ENCODE data around the gene PKP1. TPM values are rescaled to one million over a fixed set of nuclear protein-coding genes. Genes with fewer than 3 reads are reported as not detected.

The PKP1 gene
- total RNA-seq, 4 donors from 2014 or later = 0.18 to 0.62 TPM; not detected in 2

- no peaks in the 10 kb centered on the region for H3K27me3 ChIP-seq
- no peak overlapping the region for H3K4me3 ChIP-seq
- H3K4me1 ChIP-seq = no peaks in the 10 kb centered on the region
- no peak for DNase-seq
- intact Hi-C loops (cut with DNase I; ENCODE audit: low total_unique reads) = no loop called here
- H3K36me3 ChIP-seq = no peaks in the 10 kb centered on the region
- TF ChIP-seq POLR2A (IDR thresholded peaks at IDR 0.05) (no peak), CTCF (IDR thresholded peaks at IDR 0.05) (no peak)
- H3K27ac ChIP-seq = no peak overlapping the region
- no peaks in the 10 kb centered on the region for H3K9me3 ChIP-seq
Measured at GRCh38 chr1:201329286-201329685, 46.0 kb downstream of the PKP1 start.

GRCh38 chr1:201329801-201330200, 46.5 kb downstream of the PKP1 start:
- no peak overlapping the region for H3K27ac ChIP-seq
- H3K4me3 ChIP-seq = no peak overlapping the region
- H3K27me3 ChIP-seq = no peaks in the 10 kb centered on the region
- H3K9me3 ChIP-seq = no peaks in the 10 kb centered on the region
- no peaks in the 10 kb centered on the region for H3K36me3 ChIP-seq
- intact Hi-C loops (cut with DNase I; ENCODE audit: low total_unique reads) = no loop called here
- DNase-seq = no peak
- H3K4me1 ChIP-seq = no peaks in the 10 kb centered on the region
- no peak for TF ChIP-seq CTCF (IDR thresholded peaks at IDR 0.05)
- TF ChIP-seq POLR2A (IDR thresholded peaks at IDR 0.05) = no peak

- no peaks in the 10 kb centered on the region for H3K9me3 ChIP-seq
- no peaks in the 10 kb centered on the region for H3K4me1 ChIP-seq
- no peaks in the 10 kb centered on the region for H3K27me3 ChIP-seq
- H3K36me3 ChIP-seq = no peaks in the 10 kb centered on the region
- intact Hi-C loops (cut with DNase I; ENCODE audit: low total_unique reads) = no loop called here
- no peak for TF ChIP-seq CTCF (IDR thresholded peaks at IDR 0.05)
- no peak overlapping the region for H3K4me3 ChIP-seq
- H3K27ac ChIP-seq = no peak overlapping the region
- no peak for DNase-seq
Measured at GRCh38 chr1:201330541-201330940, 47.2 kb downstream of the PKP1 start.

- TF ChIP-seq POLR2A (IDR thresholded peaks at IDR 0.05) (no peak), CTCF (IDR thresholded peaks at IDR 0.05) (no peak)
- H3K36me3 ChIP-seq = no peaks in the 10 kb centered on the region
- H3K9me3 ChIP-seq = no peaks in the 10 kb centered on the region
- no peak overlapping the region for H3K27ac ChIP-seq
- intact Hi-C loops (cut with DNase I; ENCODE audit: low total_unique reads) = no loop called here
- no peaks in the 10 kb centered on the region for H3K27me3 ChIP-seq
- H3K4me1 ChIP-seq = no peaks in the 10 kb centered on the region
- no peak for DNase-seq
- H3K4me3 ChIP-seq = no peak overlapping the region
Measured at GRCh38 chr1:201331166-201331565, 47.9 kb downstream of the PKP1 start.

GRCh38 chr1:201332021-201332420, 48.7 kb downstream of the PKP1 start:
- Histone ChIP-seq H3K36me3 (no peaks in the 10 kb centered on the region), H3K27ac (no peak overlapping the region), H3K4me1 (no peaks in the 10 kb centered on the region), H3K27me3 (no peaks in the 10 kb centered on the region), H3K4me3 (no peak overlapping the region), H3K9me3 (no peaks in the 10 kb centered on the region)
- DNase-seq = no peak
- intact Hi-C loops (cut with DNase I; ENCODE audit: low total_unique reads) = no loop called here
- TF ChIP-seq POLR2A (IDR thresholded peaks at IDR 0.05) (no peak), CTCF (IDR thresholded peaks at IDR 0.05) (no peak)
